ENCODE data around the gene IGF1. TPM values are rescaled to one million over a fixed set of nuclear protein-coding genes. Genes with fewer than 3 reads are reported as not detected.

IGF1 gene
- total RNA-seq, 2 experiments from 2014 or later, result 1.1 to 2.5 TPM

GRCh38 chr12:102406033-102406584 is 74.3 kb downstream of the IGF1 start:
- H3K4me3 Mint-ChIP-seq, result no peak overlapping the region
- ATAC-seq (no peak), DNase-seq (no peak)
- no peaks in the 10 kb centered on the region for H3K9me3 Mint-ChIP-seq (ENCODE audit: low read depth)
- CTCF ChIA-PET, result no interaction called here
- peaks cover 3% of the 10 kb centered on the region for H3K4me1 Mint-ChIP-seq
- peaks cover 17% of the 10 kb centered on the region for H3K27me3 Mint-ChIP-seq
- no peaks in the 10 kb centered on the region for H3K36me3 Mint-ChIP-seq
- no peak overlapping the region for H3K27ac Mint-ChIP-seq

GRCh38 chr12:102401087-102401486 is 79.3 kb downstream of the IGF1 start:
- Mint-ChIP-seq H3K4me3 (no peak overlapping the region), H3K27ac (no peak overlapping the region), H3K36me3 (no peaks in the 10 kb centered on the region), H3K4me1 (no peaks in the 10 kb centered on the region), H3K9me3 (ENCODE audit: low read depth) (no peaks in the 10 kb centered on the region), H3K27me3 (peaks cover 10% of the 10 kb centered on the region)
- CTCF ChIA-PET, result no interaction called here
- DNase-seq, result no peak
- ATAC-seq, result no peak

- H3K36me3 Mint-ChIP-seq, result no peaks in the 10 kb centered on the region
- ATAC-seq (no peak), DNase-seq (no peak)
- H3K4me1 Mint-ChIP-seq, result no peaks in the 10 kb centered on the region
- H3K4me3 Mint-ChIP-seq, result no peak overlapping the region
- CTCF ChIA-PET, result no interaction called here
- peaks cover 14% of the 10 kb centered on the region for H3K27me3 Mint-ChIP-seq
- no peak overlapping the region for H3K27ac Mint-ChIP-seq
- H3K9me3 Mint-ChIP-seq (ENCODE audit: low read depth), result no peaks in the 10 kb centered on the region
Observed at GRCh38 chr12:102399653-102400052, 80.7 kb downstream of the IGF1 start.

- H3K9me3 Mint-ChIP-seq (ENCODE audit: low read depth), result no peaks in the 10 kb centered on the region
Observed at GRCh38 chr12:102396276-102396675, 84.1 kb downstream of the IGF1 start.

GRCh38 chr12:102394200-102394599 is 86.2 kb downstream of the IGF1 start:
- H3K27me3 Mint-ChIP-seq, result peaks cover 15% of the 10 kb centered on the region
- DNase-seq, result no peak
- H3K9me3 Mint-ChIP-seq (ENCODE audit: low read depth), result no peaks in the 10 kb centered on the region
- no peak overlapping the region for H3K4me3 Mint-ChIP-seq
- H3K4me1 Mint-ChIP-seq, result no peaks in the 10 kb centered on the region
- H3K36me3 Mint-ChIP-seq, result no peaks in the 10 kb centered on the region
- CTCF ChIA-PET, result no interaction called here
- no peak overlapping the region for H3K27ac Mint-ChIP-seq
- ATAC-seq, result no peak

More at GRCh38 chr12:102396276-102396675, 84.1 kb downstream of the IGF1 start:
- no peak for DNase-seq
- CTCF ChIA-PET, result interaction anchor here (0.9 kb wide), 1 partner anchor 24 kb away, joined by 3 read pairs; no protein-coding TSS in a partner anchor
- Mint-ChIP-seq H3K36me3 (no peaks in the 10 kb centered on the region), H3K4me1 (no peaks in the 10 kb centered on the region), H3K27me3 (peaks cover 14% of the 10 kb centered on the region), H3K4me3 (no peak overlapping the region), H3K27ac (no peak overlapping the region)
- no peak for ATAC-seq

- H3K27me3 Mint-ChIP-seq, result peaks cover 31% of the 10 kb centered on the region
- no peaks in the 10 kb centered on the region for H3K4me1 Mint-ChIP-seq
- CTCF ChIA-PET, result no interaction called here
Observed at GRCh38 chr12:102390068-102390467, 90.3 kb downstream of the IGF1 start.

GRCh38 chr12:102388469-102388868 is 91.9 kb downstream of the IGF1 start:
- H3K27me3 Mint-ChIP-seq, result peaks cover 36% of the 10 kb centered on the region
- no peaks in the 10 kb centered on the region for H3K4me1 Mint-ChIP-seq
- CTCF ChIA-PET, result no interaction called here
- no peak overlapping the region for H3K27ac Mint-ChIP-seq
- H3K9me3 Mint-ChIP-seq (ENCODE audit: low read depth), result peaks cover 2% of the 10 kb centered on the region
- DNase-seq, result no peak
- H3K36me3 Mint-ChIP-seq, result no peaks in the 10 kb centered on the region
- no peak overlapping the region for H3K4me3 Mint-ChIP-seq
- no peak for ATAC-seq

More at GRCh38 chr12:102390068-102390467, 90.3 kb downstream of the IGF1 start:
- H3K9me3 Mint-ChIP-seq (ENCODE audit: low read depth), result no peaks in the 10 kb centered on the region
- no peak overlapping the region for H3K4me3 Mint-ChIP-seq
- no peak for DNase-seq
- no peaks in the 10 kb centered on the region for H3K36me3 Mint-ChIP-seq
- no peak for ATAC-seq
- H3K27ac Mint-ChIP-seq, result no peak overlapping the region

- H3K4me3 Mint-ChIP-seq, result no peak overlapping the region
- no peak for DNase-seq
Observed at GRCh38 chr12:102385343-102385742, 95.0 kb downstream of the IGF1 start.

GRCh38 chr12:102379346-102380162 is 100.8 kb downstream of the IGF1 start:
- Mint-ChIP-seq H3K9me3 (ENCODE audit: low read depth) (peaks cover 1% of the 10 kb centered on the region), H3K36me3 (no peaks in the 10 kb centered on the region), H3K27me3 (peaks cover 8% of the 10 kb centered on the region), H3K4me3 (no peak overlapping the region), H3K27ac (no peak overlapping the region), H3K4me1 (no peaks in the 10 kb centered on the region)
- CTCF ChIA-PET, result no interaction called here
- ATAC-seq, result no peak
- no peak for DNase-seq

More at GRCh38 chr12:102385343-102385742, 95.0 kb downstream of the IGF1 start:
- no peak for ATAC-seq
- Mint-ChIP-seq H3K36me3 (no peaks in the 10 kb centered on the region), H3K27me3 (peaks cover 36% of the 10 kb centered on the region), H3K4me1 (no peaks in the 10 kb centered on the region), H3K9me3 (ENCODE audit: low read depth) (peaks cover 2% of the 10 kb centered on the region), H3K27ac (no peak overlapping the region)
- CTCF ChIA-PET, result no interaction called here

GRCh38 chr12:102376781-102377180 is 103.6 kb downstream of the IGF1 start:
- CTCF ChIA-PET, result no interaction called here
- Mint-ChIP-seq H3K4me3 (no peak overlapping the region), H3K27ac (no peak overlapping the region), H3K9me3 (ENCODE audit: low read depth) (no peaks in the 10 kb centered on the region), H3K27me3 (no peaks in the 10 kb centered on the region), H3K4me1 (peaks cover 4% of the 10 kb centered on the region), H3K36me3 (no peaks in the 10 kb centered on the region)
- DNase-seq, result no peak
- no peak for ATAC-seq

- DNase-seq (no peak), ATAC-seq (no peak)
- Mint-ChIP-seq H3K27me3 (no peaks in the 10 kb centered on the region), H3K36me3 (no peaks in the 10 kb centered on the region), H3K9me3 (ENCODE audit: low read depth) (peaks cover 1% of the 10 kb centered on the region), H3K27ac (no peak overlapping the region), H3K4me3 (no peak overlapping the region), H3K4me1 (peaks cover 4% of the 10 kb centered on the region)
- CTCF ChIA-PET, result no interaction called here
Observed at GRCh38 chr12:102376181-102376747, 104.1 kb downstream of the IGF1 start.

- CTCF ChIA-PET, result no interaction called here
- Mint-ChIP-seq H3K4me3 (no peak overlapping the region), H3K4me1 (peaks cover 4% of the 10 kb centered on the region), H3K9me3 (ENCODE audit: low read depth) (peaks cover 2% of the 10 kb centered on the region), H3K36me3 (no peaks in the 10 kb centered on the region), H3K27me3 (no peaks in the 10 kb centered on the region), H3K27ac (no peak overlapping the region)
- DNase-seq (no peak), ATAC-seq (no peak)
Observed at GRCh38 chr12:102374190-102374589, 106.2 kb downstream of the IGF1 start.

- no peak overlapping the region for H3K4me3 Mint-ChIP-seq
- H3K4me1 Mint-ChIP-seq, result peaks cover 4% of the 10 kb centered on the region
- no peak for DNase-seq
- H3K27ac Mint-ChIP-seq, result no peak overlapping the region
- no peaks in the 10 kb centered on the region for H3K36me3 Mint-ChIP-seq
- H3K27me3 Mint-ChIP-seq, result peaks cover 2% of the 10 kb centered on the region
- CTCF ChIA-PET, result no interaction called here
- H3K9me3 Mint-ChIP-seq (ENCODE audit: low read depth), result peaks cover 2% of the 10 kb centered on the region
- ATAC-seq, result no peak
Observed at GRCh38 chr12:102372087-102372486, 108.3 kb downstream of the IGF1 start.

- ATAC-seq (no peak), DNase-seq (no peak)
- Mint-ChIP-seq H3K36me3 (no peaks in the 10 kb centered on the region), H3K27me3 (peaks cover 4% of the 10 kb centered on the region), H3K4me1 (peaks cover 4% of the 10 kb centered on the region), H3K9me3 (ENCODE audit: low read depth) (peaks cover 2% of the 10 kb centered on the region), H3K4me3 (no peak overlapping the region), H3K27ac (no peak overlapping the region)
- CTCF ChIA-PET, result no interaction called here
Observed at GRCh38 chr12:102371165-102371564, 109.2 kb downstream of the IGF1 start.
